H1 (cell line): ENCODE results near the gene TEX51. TPM values are rescaled to one million over a fixed set of nuclear protein-coding genes. Genes with fewer than 3 reads are reported as not detected.

Source experiments
- CTCF ChIA-PET: fragments of 300-600 bp; sonication (Branson Sonifier 250); formaldehyde crosslinking; loops from one replicate; lab custom pipeline; 2021; ENCODE audit not compliant: partially characterized antibody; lab: Charles Lee
- POLR2A ChIA-PET: fragments of 300-600 bp; sonication (Branson Sonifier 250); formaldehyde crosslinking; loops from one replicate; lab custom pipeline; 2021; ENCODE audit warnings: inconsistent platforms; ENCODE audit not compliant: partially characterized antibody; lab: Charles Lee
- DNase-seq, 2 experiments: peaks; one replicate each; pipeline versions ENCODE4 v3.0.0 to v3.0.0-alpha.2; 2010 to 2022; ENCODE audit warnings: low spot score in 2 of 2, low read depth in 1 of 2, mixed read lengths in 1 of 2
- FAIRE-seq: peaks from 2 replicates; lab custom pipeline; 2011; peaks lifted over from hg19 to GRCh38; lab: Jason Lieb, UNC
- H2AFZ ChIP-seq: 2 replicates; pipeline ENCODE4 v1.8.1; 2012; ENCODE audit warnings: low read length, inconsistent platforms
- H2AK5ac ChIP-seq: 2 replicates; pipeline ENCODE4 v1.6.1; 2013; ENCODE audit warnings: low read depth, low read length
- H2BK120ac ChIP-seq: replicated peaks from 2 replicates; pipeline ENCODE3; 2013; ENCODE audit warnings: low read depth, low read length, inconsistent platforms
- H2BK12ac ChIP-seq: 2 replicates; pipeline ENCODE4 v1.6.1; 2013; ENCODE audit warnings: low read depth, low read length
- H2BK15ac ChIP-seq: 2 replicates; pipeline ENCODE4 v1.6.1; 2013; ENCODE audit warnings: low read length
- H2BK20ac ChIP-seq: 2 replicates; pipeline ENCODE4 v1.6.1; 2013; ENCODE audit warnings: low read length
- H2BK5ac ChIP-seq: 2 replicates; pipeline ENCODE4 v1.6.1; 2013; ENCODE audit warnings: low read depth, low read length
- H3K14ac ChIP-seq: 2 replicates; pipeline ENCODE4 v1.6.1; 2013; ENCODE audit warnings: inconsistent platforms; ENCODE audit not compliant: insufficient read length
- H3K18ac ChIP-seq: 2 replicates; pipeline ENCODE4 v1.6.1; 2013; ENCODE audit warnings: low read length; ENCODE audit errors: extremely low read depth
- H3K23ac ChIP-seq: 2 replicates; pipeline ENCODE4 v1.6.1; 2013; ENCODE audit warnings: inconsistent platforms; ENCODE audit not compliant: insufficient read length
- H3K23me2 ChIP-seq: 2 replicates; pipeline ENCODE4 v1.6.1; 2013; ENCODE audit warnings: low read depth, low read length
- H3K27ac ChIP-seq: 2 replicates; pipeline ENCODE4 v1.6.1; 2011; ENCODE audit warnings: low read depth, low read length, inconsistent platforms
- H3K27me3 ChIP-seq, 4 experiments: replicated peaks in 1 of 4; 1 replicate in 1 of 4; 2 replicates in 3 of 4; pipeline versions ENCODE4 v1.6.1 to v1.8.1; 2011 to 2013; ENCODE audit warnings: low read length in 3 of 4, mild to moderate bottlenecking in 3 of 4, inconsistent platforms in 2 of 4, mixed read lengths in 2 of 4, moderate library complexity in 1 of 4; ENCODE audit not compliant: control insufficient read depth in 3 of 4, insufficient read depth in 3 of 4; ENCODE audit errors: extremely low read depth in 1 of 4
- H3K36me3 ChIP-seq, 4 experiments: 2 replicates each; pipeline versions ENCODE4 v1.6.1 to v1.8.1; 2011 to 2013; ENCODE audit warnings: mild to moderate bottlenecking in 4 of 4, low read length in 3 of 4, moderate library complexity in 2 of 4, control low read depth in 1 of 4, inconsistent platforms in 1 of 4; ENCODE audit not compliant: insufficient read depth in 4 of 4, control insufficient read depth in 2 of 4
- H3K4ac ChIP-seq: replicated peaks from 2 replicates; pipeline ENCODE3; 2013; ENCODE audit warnings: low read length, low read depth, mixed read lengths, inconsistent platforms; ENCODE audit not compliant: insufficient read length
- H3K4me1 ChIP-seq, 4 experiments: replicated peaks in 1 of 4; 1 replicate in 1 of 4; 2 replicates in 3 of 4; pipeline versions ENCODE4 v1.6.1 to v1.8.1; 2011 to 2013; ENCODE audit warnings: low read length in 3 of 4, inconsistent platforms in 2 of 4, mixed read lengths in 1 of 4; ENCODE audit not compliant: insufficient read depth in 4 of 4, control insufficient read depth in 3 of 4
- H3K4me2 ChIP-seq, 2 experiments: 2 replicates each; pipeline versions ENCODE4 v1.6.1 to v1.8.1; 2011 to 2013; ENCODE audit warnings: low read depth in 2 of 2, low read length in 2 of 2, control low read depth in 1 of 2, inconsistent platforms in 1 of 2, mild to moderate bottlenecking in 1 of 2; ENCODE audit not compliant: insufficient read depth in 1 of 2
- H3K4me3 ChIP-seq, 4 experiments: fragments of 200-600, 300-600 bp in 1 of 4; sonication (generic), shearing (Covaris generic), sonication (Bioruptor Twin) in 1 of 4; 2 replicates each; pipeline versions ENCODE4 v1.5.1 to v1.8.1; 2011 to 2016; ENCODE audit warnings: low read length in 4 of 4, low read depth in 3 of 4, control low read depth in 2 of 4, inconsistent platforms in 2 of 4, mild to moderate bottlenecking in 2 of 4, mixed read lengths in 1 of 4, moderate library complexity in 1 of 4; ENCODE audit not compliant: insufficient read depth in 2 of 4; ENCODE audit errors: extremely low read depth in 1 of 4
- H3K56ac ChIP-seq: replicated peaks from 2 replicates; pipeline ENCODE3; 2013; ENCODE audit warnings: low read depth, mild to moderate bottlenecking, mixed read lengths, low read length, inconsistent platforms; ENCODE audit not compliant: insufficient read length
- H3K79me1 ChIP-seq: 2 replicates; pipeline ENCODE4 v1.6.1; 2013; ENCODE audit warnings: low read depth, low read length, control low read depth
- H3K79me2 ChIP-seq, 2 experiments: 2 replicates each; pipeline versions ENCODE4 v1.6.1 to v1.8.1; 2012 to 2013; ENCODE audit warnings: low read length in 2 of 2, mild to moderate bottlenecking in 2 of 2, inconsistent platforms in 1 of 2; ENCODE audit not compliant: insufficient read depth in 2 of 2, control insufficient read depth in 1 of 2
- H3K9ac ChIP-seq, 4 experiments: replicated peaks in 1 of 4; 1 replicate in 1 of 4; 2 replicates in 3 of 4; pipeline versions ENCODE4 v1.6.1 to v1.8.1; 2011 to 2013; ENCODE audit warnings: low read depth in 3 of 4, low read length in 3 of 4, control low read depth in 2 of 4, mild to moderate bottlenecking in 2 of 4, moderate library complexity in 2 of 4, inconsistent platforms in 1 of 4; ENCODE audit errors: extremely low read depth in 1 of 4
- H3K9me3 ChIP-seq, 2 experiments: 2 replicates each; pipeline versions ENCODE4 v1.6.1 to v1.8.1; 2012 to 2013; ENCODE audit warnings: mild to moderate bottlenecking in 2 of 2, moderate library complexity in 2 of 2, control low read depth in 1 of 2, inconsistent platforms in 1 of 2, low read depth in 1 of 2, low read length in 1 of 2, mixed read lengths in 1 of 2; ENCODE audit not compliant: insufficient read depth in 2 of 2
- H4K20me1 ChIP-seq, 2 experiments: replicated peaks in 1 of 2; 2 replicates each; pipeline versions ENCODE3 to v1.8.1; 2011 to 2013; ENCODE audit warnings: inconsistent platforms in 2 of 2, low read length in 2 of 2, mild to moderate bottlenecking in 1 of 2; ENCODE audit not compliant: insufficient read depth in 2 of 2, control insufficient read depth in 1 of 2
- H4K5ac ChIP-seq: 2 replicates; pipeline ENCODE4 v1.6.1; 2013; ENCODE audit warnings: low read length, low read depth, mixed read lengths, inconsistent platforms; ENCODE audit not compliant: insufficient read length
- H4K8ac ChIP-seq: 2 replicates; pipeline ENCODE4 v1.8.0; 2013; ENCODE audit warnings: mild to moderate bottlenecking, moderate library complexity, low read length, inconsistent platforms; ENCODE audit not compliant: insufficient read depth; ENCODE audit errors: extremely low read depth
- H4K91ac ChIP-seq: replicated peaks from 2 replicates; pipeline ENCODE3; 2013; ENCODE audit warnings: low read length, mixed read lengths, inconsistent platforms; ENCODE audit not compliant: insufficient read length
- CHD2 ChIP-seq: IDR thresholded peaks from 2 replicates; pipeline ENCODE4 v1.6.1; 2012; ENCODE audit warnings: low read length, improper control_type of control experiment
- KDM1A ChIP-seq: fragments of 200-600, 300-600 bp; sonication (generic); IDR thresholded peaks from 2 replicates; pipeline ENCODE4 v1.7.1; 2016; ENCODE audit warnings: mild to moderate bottlenecking, low read length, borderline replicate concordance
- POLR2A ChIP-seq, 2 experiments: IDR thresholded peaks; 1 replicate in 1 of 2; 2 replicates in 1 of 2; pipeline ENCODE4 v1.6.1; 2011; ENCODE audit warnings: low read depth in 2 of 2, low read length in 2 of 2, mild to moderate bottlenecking in 2 of 2; ENCODE audit errors: control extremely low read depth in 1 of 2
- RAD21 ChIP-seq, 2 experiments: IDR thresholded peaks in 1 of 2; conservative IDR thresholded peaks in 1 of 2; 2 replicates each; pipeline ENCODE4 v1.6.1; 2011; ENCODE audit warnings: low read depth in 2 of 2, low read length in 2 of 2, improper control_type of control experiment in 1 of 2, inconsistent platforms in 1 of 2, mild to moderate bottlenecking in 1 of 2, moderate library complexity in 1 of 2
- RXRA ChIP-seq: IDR thresholded peaks from 2 replicates; pipeline ENCODE4 v1.6.1; 2011; ENCODE audit warnings: low read depth, mild to moderate bottlenecking, low read length, moderate library complexity; ENCODE audit not compliant: insufficient read depth
- SP4 ChIP-seq: IDR thresholded peaks from 2 replicates; pipeline ENCODE4 v1.6.1; 2012; ENCODE audit warnings: low read length, inconsistent platforms
- ZNF274 ChIP-seq: IDR thresholded peaks from 2 replicates; pipeline ENCODE4 v1.7.0; 2012; ENCODE audit warnings: low read length, borderline replicate concordance; ENCODE audit errors: extremely low read depth
- WGBS, 2 experiments: shearing (Covaris generic) in 1 of 2; methylation state at CpG; one replicate each; pipeline versions ENCODE4 v1.1.6 to v1.1.7; 2013 to 2015; ENCODE audit warnings: low lambda C conversion rate in 2 of 2, mixed read lengths in 2 of 2, inconsistent platforms in 1 of 2, low coverage in 1 of 2, missing lambda C conversion rate in 1 of 2; ENCODE audit not compliant: insufficient replicate concordance in 2 of 2, insufficient coverage in 1 of 2, insufficient read length in 1 of 2; ENCODE audit errors: extremely low coverage in 1 of 2, missing lambda C conversion rate in 1 of 2; 5-methylcytosine and 5-hydroxymethylcytosine counted together
- polyA plus RNA-seq, 7 experiments: library from polyadenylated mRNA; depleted of rRNA in 3 of 7; stranded (reverse) in 5 of 7; unstranded in 2 of 7; fragments of >200 nt in 5 of 7; fragments of 200-250 nt in 2 of 7; gene quantifications; 1 replicate in 5 of 7; 2 replicates in 1 of 7; 4 replicates in 1 of 7; pipeline versions ENCODE4 v1.2.1 to v1.2.3, GENCODE V29; 2011 to 2013; ENCODE audit warnings: missing spikeins in 2 of 7, mixed read lengths in 2 of 7
- total RNA-seq: library from RNA; stranded (reverse); fragmentation: NEBNext Ultra II Directional; extraction: Animal tissue kit (Norgen Biotek cat#: 25700); gene quantifications from 2 replicates; pipeline ENCODE4 v1.2.1, GENCODE V29; 2021

Gene TEX51
- total and polyA plus RNA-seq, 2 of the 8 experiments (the other 6 are each of a cell fraction or from before 2014, with no cell fraction given) = not detected

DNA sequence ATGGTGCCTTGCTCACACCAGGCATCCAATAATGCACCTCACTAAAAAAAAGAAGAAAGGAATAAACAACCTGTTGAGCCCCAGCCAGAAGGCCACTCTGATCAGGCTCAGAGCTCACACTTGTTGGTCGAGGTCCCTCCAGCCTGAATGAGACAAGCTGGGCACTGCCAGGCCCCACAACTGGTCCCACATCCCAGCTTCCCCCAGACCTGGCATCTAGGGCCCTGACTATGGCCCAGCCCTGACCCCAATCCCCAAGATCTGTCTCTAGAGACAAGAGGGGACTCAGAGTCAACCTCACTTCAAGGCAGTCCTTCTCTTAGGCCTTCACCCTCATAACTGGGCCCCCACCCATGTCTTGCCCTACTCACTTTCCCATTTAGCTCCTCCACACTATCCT is 22.4 kb downstream of the TEX51 start:
- Histone ChIP-seq H3K27ac (no peak overlapping the region), H2BK20ac (no peak overlapping the region), H2AK5ac (no peak overlapping the region), H3K9me3 (0 out of 4 replicates have a peak, but pooled peaks cover 0 to 2% of the 10 kb centered on the region in 2 experiments), H3K23ac (no peak overlapping the region), H3K56ac (no peak overlapping the region), H3K27me3 (no peaks in the 10 kb centered on the region), H3K4ac (no peak overlapping the region), H3K9ac (no peak overlapping the region), H3K4me3 (no peak overlapping the region), H3K23me2 (no peaks in the 10 kb centered on the region), H4K8ac (no peak overlapping the region), H4K91ac (no peak overlapping the region), H3K14ac (no peak overlapping the region), H3K18ac (no peak overlapping the region), H2BK5ac (no peak overlapping the region), H3K36me3 (no peaks in the 10 kb centered on the region), H4K20me1 (no peaks in the 10 kb centered on the region), H2BK12ac (no peak overlapping the region), H3K4me2 (no peak overlapping the region), H2AFZ (no peak overlapping the region), H2BK120ac (no peak overlapping the region), H3K4me1 (no peaks in the 10 kb centered on the region), H3K79me2 (no peaks in the 10 kb centered on the region), H4K5ac (no peak overlapping the region), H3K79me1 (no peaks in the 10 kb centered on the region), H2BK15ac (no peak overlapping the region)
- 83% methylated on average over 1 of the region's 1 CpG; no CpG with 5 or more reads in 1 of the 2 experiments for WGBS, 2 experiments
- POLR2A ChIA-PET = no interaction called here
- DNase-seq (no peak), FAIRE-seq (no peak)
- TF ChIP-seq ZNF274 (no peak), POLR2A (IDR thresholded peaks at IDR 0.05; ENCODE audit: control extremely low read depth in 1 of 2, low read depth in 2 of 2, low read length in 2 of 2) (no peak), KDM1A (no peak), SP4 (no peak), CHD2 (no peak), RAD21 (IDR thresholded peaks at IDR 0.05 in 1 of 2, conservative IDR thresholded peaks at IDR 0.05 in 1 of 2; ENCODE audit: low read depth in 2 of 2, low read length in 2 of 2) (no peak), RXRA (no peak)
- CTCF ChIA-PET = no interaction called here
